Suprapubic skin (tissue), 4 donors: ENCODE results near the gene MORN5. TPM values are rescaled to one million over a fixed set of nuclear protein-coding genes. Genes with fewer than 3 reads are reported as not detected.

Experiments used
- DNase-seq, 2 donors: peaks; one replicate each; pipeline ENCODE4 v3.0.0-alpha.2; 2019; ENCODE audit warnings: low spot score in 2 of 2
- H3K27ac ChIP-seq: fragments of 200-600 bp; sonication (generic); one replicate; pipeline ENCODE4 v1.5.1; 2019
- H3K27me3 ChIP-seq: fragments of 200-600 bp; sonication (generic); one replicate; pipeline ENCODE4 v1.5.1; 2019
- H3K36me3 ChIP-seq: fragments of 200-600 bp; sonication (generic); one replicate; pipeline ENCODE4 v1.5.1; 2019
- H3K4me1 ChIP-seq: fragments of 200-600 bp; sonication (generic); one replicate; pipeline ENCODE4 v1.5.1; 2019
- H3K4me3 ChIP-seq: fragments of 200-600 bp; sonication (generic); one replicate; pipeline ENCODE4 v1.5.1; 2019; ENCODE audit warnings: mild to moderate bottlenecking
- H3K9me3 ChIP-seq: fragments of 200-600 bp; sonication (generic); one replicate; pipeline ENCODE4 v1.5.1; 2019
- CTCF ChIP-seq, 2 donors: fragments of 200-600 bp in 1 of 2; fragments of 450-650 bp in 1 of 2; sonication (generic) in 1 of 2; IDR thresholded peaks; one replicate each; pipeline ENCODE4 v1.5.1; 2016 to 2019; ENCODE audit warnings: antibody characterized with exemption in 2 of 2, mild to moderate bottlenecking in 1 of 2, moderate library complexity in 1 of 2
- EP300 ChIP-seq: sonication (generic); formaldehyde crosslinking; IDR thresholded peaks from one replicate; pipeline ENCODE4 v1.6.1; 2017; ENCODE audit warnings: antibody characterized with exemption
- POLR2A ChIP-seq, 2 donors: fragments of 450-650 bp; IDR thresholded peaks; one replicate each; pipeline ENCODE4 v1.6.1; 2017; ENCODE audit warnings: antibody characterized with exemption in 2 of 2, mild to moderate bottlenecking in 2 of 2, moderate library complexity in 2 of 2
- POLR2AphosphoS5 ChIP-seq, 3 donors: sonication (generic); formaldehyde crosslinking; IDR thresholded peaks; one replicate each; pipeline ENCODE4 v1.6.1; 2017; ENCODE audit warnings: antibody characterized with exemption in 3 of 3
- WGBS: methylation state at CpG from one replicate; pipeline ENCODE4 v1.1.5; 2018; 5-methylcytosine and 5-hydroxymethylcytosine counted together
- total RNA-seq, 4 donors: library from RNA; depleted of rRNA; stranded (reverse); fragments of >200 nt; gene quantifications; one replicate each; pipeline ENCODE4 v1.1.0, GENCODE V29; 2016

Gene MORN5
- total RNA-seq, 4 donors from 2014 or later, result not detected

GRCh38 chr9:122119166-122119521, 40.6 kb upstream of the MORN5 start:
- peaks cover 3% of the 10 kb centered on the region for H3K4me1 ChIP-seq
- no peaks in the 10 kb centered on the region for H3K9me3 ChIP-seq
- no peaks in the 10 kb centered on the region for H3K36me3 ChIP-seq
- H3K27ac ChIP-seq, result no peak overlapping the region
- peaks cover 8% of the 10 kb centered on the region for H3K27me3 ChIP-seq
- no peak for TF ChIP-seq EP300
- TF ChIP-seq POLR2A (IDR thresholded peaks at IDR 0.05), result no peak
- TF ChIP-seq CTCF (IDR thresholded peaks at IDR 0.05), result no peak
- no peak for TF ChIP-seq POLR2AphosphoS5 (IDR thresholded peaks at IDR 0.05)
- H3K4me3 ChIP-seq, result no peak overlapping the region
- WGBS, result 88% methylated on average over 13 of the region's 13 CpGs
- no peak for DNase-seq

GRCh38 chr9:122119721-122120120, 40.0 kb upstream of the MORN5 start:
- no peaks in the 10 kb centered on the region for H3K9me3 ChIP-seq
- H3K27ac ChIP-seq, result no peak overlapping the region
- no peak for DNase-seq
- WGBS, result 89% methylated on average over 5 of the region's 5 CpGs
- H3K27me3 ChIP-seq, result peaks cover 14% of the 10 kb centered on the region
- no peak for TF ChIP-seq POLR2A (IDR thresholded peaks at IDR 0.05)
- no peak for TF ChIP-seq POLR2AphosphoS5 (IDR thresholded peaks at IDR 0.05)
- TF ChIP-seq CTCF (IDR thresholded peaks at IDR 0.05), result no peak
- no peak for TF ChIP-seq EP300
- no peaks in the 10 kb centered on the region for H3K36me3 ChIP-seq
- H3K4me1 ChIP-seq, result peaks cover 3% of the 10 kb centered on the region
- no peak overlapping the region for H3K4me3 ChIP-seq

- TF ChIP-seq CTCF (IDR thresholded peaks at IDR 0.05), result no peak
- TF ChIP-seq POLR2AphosphoS5 (IDR thresholded peaks at IDR 0.05), result no peak
- TF ChIP-seq POLR2A (IDR thresholded peaks at IDR 0.05), result no peak
- no peak for TF ChIP-seq EP300
- Histone ChIP-seq H3K4me3 (no peak overlapping the region), H3K36me3 (no peaks in the 10 kb centered on the region), H3K4me1 (peaks cover 3% of the 10 kb centered on the region), H3K9me3 (no peaks in the 10 kb centered on the region), H3K27me3 (peaks cover 17% of the 10 kb centered on the region), H3K27ac (no peak overlapping the region)
- 100% methylated on average over 3 of the region's 10 CpGs for WGBS
- DNase-seq, result no peak
These were observed 39.2 kb upstream of the MORN5 start for GRCh38 chr9:122120316-122121071.

GRCh38 chr9:122121391-122121790, 38.3 kb upstream of the MORN5 start:
- no peaks in the 10 kb centered on the region for H3K9me3 ChIP-seq
- no peak overlapping the region for H3K4me3 ChIP-seq
- H3K36me3 ChIP-seq, result no peaks in the 10 kb centered on the region
- DNase-seq, result no peak
- peaks cover 11% of the 10 kb centered on the region for H3K4me1 ChIP-seq
- no peak overlapping the region for H3K27ac ChIP-seq
- H3K27me3 ChIP-seq, result peaks cover 19% of the 10 kb centered on the region
- TF ChIP-seq CTCF (IDR thresholded peaks at IDR 0.05), result no peak
- TF ChIP-seq POLR2AphosphoS5 (IDR thresholded peaks at IDR 0.05), result no peak
- no peak for TF ChIP-seq POLR2A (IDR thresholded peaks at IDR 0.05)
- TF ChIP-seq EP300, result no peak
- WGBS, result 76% methylated on average over 6 of the region's 10 CpGs

- no peak overlapping the region for H3K27ac ChIP-seq
- WGBS, result 100% methylated on average over 2 of the region's 6 CpGs
- H3K27me3 ChIP-seq, result peaks cover 24% of the 10 kb centered on the region
- no peak overlapping the region for H3K4me3 ChIP-seq
- H3K36me3 ChIP-seq, result no peaks in the 10 kb centered on the region
- no peaks in the 10 kb centered on the region for H3K9me3 ChIP-seq
- peaks cover 16% of the 10 kb centered on the region for H3K4me1 ChIP-seq
- no peak for TF ChIP-seq POLR2AphosphoS5 (IDR thresholded peaks at IDR 0.05)
- TF ChIP-seq POLR2A (IDR thresholded peaks at IDR 0.05), result no peak
- TF ChIP-seq EP300, result no peak
- no peak for TF ChIP-seq CTCF (IDR thresholded peaks at IDR 0.05)
- no peak for DNase-seq
These were observed 37.8 kb upstream of the MORN5 start for GRCh38 chr9:122121931-122122330.
